ENCODE data around the gene CSTF2T.

DNA sequence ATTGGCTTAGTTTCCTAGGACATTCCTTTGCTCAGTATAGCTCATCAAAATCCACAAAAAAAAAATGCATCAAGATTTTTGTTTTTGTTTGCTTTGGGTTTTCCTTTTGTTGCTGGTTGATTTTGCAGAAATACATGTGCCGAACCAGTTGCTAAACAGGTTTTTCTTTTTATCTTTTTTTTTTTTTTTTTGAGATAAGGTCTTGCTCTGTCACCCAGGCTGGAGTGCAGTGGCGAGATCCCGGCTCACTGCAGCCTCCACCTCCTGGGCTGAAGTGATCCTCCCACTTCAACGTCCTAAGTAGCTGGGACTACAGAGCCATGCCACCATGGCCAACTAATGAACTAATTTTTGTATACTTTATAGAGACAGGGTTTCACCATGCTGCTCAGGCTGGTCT, 8.3 kb downstream of the CSTF2T start:
- TF ChIP-seq, protein P1, sequence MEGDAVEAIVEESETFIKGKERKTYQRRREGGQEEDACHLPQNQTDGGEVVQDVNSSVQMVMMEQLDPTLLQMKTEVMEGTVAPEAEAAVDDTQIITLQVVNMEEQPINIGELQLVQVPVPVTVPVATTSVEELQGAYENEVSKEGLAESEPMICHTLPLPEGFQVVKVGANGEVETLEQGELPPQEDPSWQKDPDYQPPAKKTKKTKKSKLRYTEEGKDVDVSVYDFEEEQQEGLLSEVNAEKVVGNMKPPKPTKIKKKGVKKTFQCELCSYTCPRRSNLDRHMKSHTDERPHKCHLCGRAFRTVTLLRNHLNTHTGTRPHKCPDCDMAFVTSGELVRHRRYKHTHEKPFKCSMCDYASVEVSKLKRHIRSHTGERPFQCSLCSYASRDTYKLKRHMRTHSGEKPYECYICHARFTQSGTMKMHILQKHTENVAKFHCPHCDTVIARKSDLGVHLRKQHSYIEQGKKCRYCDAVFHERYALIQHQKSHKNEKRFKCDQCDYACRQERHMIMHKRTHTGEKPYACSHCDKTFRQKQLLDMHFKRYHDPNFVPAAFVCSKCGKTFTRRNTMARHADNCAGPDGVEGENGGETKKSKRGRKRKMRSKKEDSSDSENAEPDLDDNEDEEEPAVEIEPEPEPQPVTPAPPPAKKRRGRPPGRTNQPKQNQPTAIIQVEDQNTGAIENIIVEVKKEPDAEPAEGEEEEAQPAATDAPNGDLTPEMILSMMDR (IDR thresholded peaks at IDR 0.05; ENCODE audit: low read length), result no peak
- no peak for TF ChIP-seq EZH2 (IDR thresholded peaks at IDR 0.05; ENCODE audit: borderline replicate concordance, low read length)
